Measurements from ENCODE around the gene PLEKHG2.

GRCh38 chr19:39469036-39469435 is 56.6 kb downstream of the PLEKHG2 start:
- TF ChIP-seq YY1 (IDR thresholded peaks at IDR 0.05; ENCODE audit: low read depth) (no peak), RAD21 (IDR thresholded peaks at IDR 0.05; ENCODE audit: low read depth) (no peak), EP300 (IDR thresholded peaks at IDR 0.05; ENCODE audit: borderline replicate concordance) (no peak), TCF12 (IDR thresholded peaks at IDR 0.05; ENCODE audit: low read depth) (no peak), NFIC (IDR thresholded peaks at IDR 0.05) (no peak), CEBPB (IDR thresholded peaks at IDR 0.05) (no peak), REST (IDR thresholded peaks at IDR 0.05; ENCODE audit: low read depth) (no peak), TAF1 (IDR thresholded peaks at IDR 0.05; ENCODE audit: low read depth) (no peak)
